SK-N-SH treated with all-trans-retinoic acid at 6 μM for 48 hours (cell line): ENCODE measurements around the gene NOSTRIN.

Experiments used
- ATAC-seq: fragments of 200-7000 bp; cut with Tn5 transposase; 3 replicates; pipeline ENCODE4 v1.9.1; 2020; ENCODE audit warnings: mild to moderate bottlenecking, moderate library complexity
- ARNTL ChIP-seq: fragments of 450-650 bp; formaldehyde crosslinking; IDR thresholded peaks from 2 replicates; pipeline ENCODE4 v1.5.0; 2020; ENCODE audit warnings: low read depth, mild to moderate bottlenecking, moderate library complexity, borderline replicate concordance
- BACH2 ChIP-seq: fragments of 250-450 bp; sonication (Bioruptor Pico); IDR thresholded peaks from 2 replicates; pipeline ENCODE4 v1.9.0; 2021; ENCODE audit warnings: mild to moderate bottlenecking, borderline replicate concordance
- CREB5 ChIP-seq: fragments of 250-450 bp; sonication (Bioruptor Pico); IDR thresholded peaks from 2 replicates; pipeline ENCODE4 v1.5.1; 2020; ENCODE audit warnings: low read depth, mild to moderate bottlenecking, moderate library complexity
- CSRNP3 ChIP-seq: fragments of 250-450 bp; sonication (Bioruptor Pico); IDR thresholded peaks from 2 replicates; pipeline ENCODE4 v1.5.1; 2021; ENCODE audit warnings: mild to moderate bottlenecking, moderate library complexity
- ESRRG ChIP-seq: fragments of 250-450 bp; sonication (Bioruptor Pico); IDR thresholded peaks from 2 replicates; pipeline ENCODE4 v1.6.1; 2021; ENCODE audit warnings: mild to moderate bottlenecking
- GLIS3 ChIP-seq: fragments of 250-450 bp; sonication (Bioruptor Pico); IDR thresholded peaks from 2 replicates; pipeline ENCODE4 v1.5.0; 2020; ENCODE audit warnings: mild to moderate bottlenecking, moderate library complexity
- ISL1 ChIP-seq: fragments of 250-450 bp; sonication (Bioruptor Pico); IDR thresholded peaks from 2 replicates; pipeline ENCODE4 v2.1.2; 2022; ENCODE audit warnings: mild to moderate bottlenecking, moderate library complexity
- OSR1 ChIP-seq: fragments of 250-450 bp; sonication (Bioruptor Pico); IDR thresholded peaks from 2 replicates; pipeline ENCODE4 v1.8.0; 2022; ENCODE audit warnings: moderate library complexity, mild to moderate bottlenecking, inconsistent platforms
- PPARA ChIP-seq: fragments of 250-450 bp; sonication (Bioruptor Pico); IDR thresholded peaks from 2 replicates; pipeline ENCODE4 v1.5.0; 2020; ENCODE audit warnings: mild to moderate bottlenecking, borderline replicate concordance
- RARB ChIP-seq: fragments of 250-450 bp; sonication (Bioruptor Pico); IDR thresholded peaks from 2 replicates; pipeline ENCODE4 v1.8.0; 2021; ENCODE audit warnings: mild to moderate bottlenecking, moderate library complexity
- SNAI2 ChIP-seq: fragments of 250-450 bp; sonication (Bioruptor Pico); IDR thresholded peaks from 2 replicates; pipeline ENCODE4 v1.5.0; 2020; ENCODE audit warnings: mild to moderate bottlenecking, moderate library complexity
- TOX ChIP-seq: fragments of 250-450 bp; sonication (Bioruptor Pico); IDR thresholded peaks from 2 replicates; pipeline ENCODE4 v1.8.0; 2021; ENCODE audit warnings: mild to moderate bottlenecking, moderate library complexity, borderline replicate concordance
- TSHZ2 ChIP-seq: fragments of 250-450 bp; sonication (Bioruptor Pico); IDR thresholded peaks from 2 replicates; pipeline ENCODE4 v1.5.0; 2020; ENCODE audit warnings: mild to moderate bottlenecking, moderate library complexity
- ZC3H10 ChIP-seq: fragments of 250-450 bp; sonication (Bioruptor Pico); IDR thresholded peaks from 2 replicates; pipeline ENCODE4 v1.5.1; 2021; ENCODE audit warnings: mild to moderate bottlenecking, moderate library complexity
- ZFP3 ChIP-seq: fragments of 250-450 bp; sonication (Bioruptor Pico); IDR thresholded peaks from 2 replicates; pipeline ENCODE4 v1.5.0; 2020; ENCODE audit warnings: mild to moderate bottlenecking, moderate library complexity
- ZFP30 ChIP-seq: fragments of 450-650 bp; formaldehyde crosslinking; IDR thresholded peaks from 2 replicates; pipeline ENCODE4 v1.5.0; 2022; ENCODE audit warnings: mild to moderate bottlenecking, moderate library complexity
- ZNF565 ChIP-seq: fragments of 450-650 bp; formaldehyde crosslinking; conservative IDR thresholded peaks from 2 replicates; pipeline ENCODE4 v1.5.0; 2020; ENCODE audit warnings: low read depth, mild to moderate bottlenecking, moderate library complexity
- ZNF70 ChIP-seq: fragments of 450-650 bp; formaldehyde crosslinking; IDR thresholded peaks from 2 replicates; pipeline ENCODE4 v1.5.0; 2020; ENCODE audit warnings: mild to moderate bottlenecking, moderate library complexity
- ZNF8 ChIP-seq: fragments of 450-650 bp; formaldehyde crosslinking; IDR thresholded peaks from 2 replicates; pipeline ENCODE4 v1.5.0; 2020; ENCODE audit warnings: mild to moderate bottlenecking, moderate library complexity
- TF ChIP-seq, protein P1 (sequence below): fragments of 250-450 bp; sonication (Bioruptor Pico); IDR thresholded peaks from 2 replicates; pipeline ENCODE4 v1.8.0; 2021; ENCODE audit warnings: low read depth, mild to moderate bottlenecking, moderate library complexity, borderline replicate concordance
- TF ChIP-seq, protein P2 (sequence below): fragments of 250-450 bp; sonication (Bioruptor Pico); IDR thresholded peaks from 2 replicates; pipeline ENCODE4 v1.8.0; 2020; ENCODE audit warnings: mild to moderate bottlenecking, moderate library complexity, borderline replicate concordance

Gene NOSTRIN

GRCh38 chr2:168825126-168825525 is 22.7 kb downstream of the NOSTRIN start:
- TF ChIP-seq SNAI2 (CRISPR knock-in tag) (no peak), ISL1 (CRISPR knock-in tag) (no peak), ZC3H10 (CRISPR knock-in tag) (no peak), GLIS3 (CRISPR knock-in tag) (no peak), ZFP3 (CRISPR knock-in tag) (no peak), ESRRG (no peak), PPARA (CRISPR knock-in tag) (no peak), ZNF8 (CRISPR knock-in tag) (no peak), BACH2 (CRISPR knock-in tag) (no peak), CSRNP3 (CRISPR knock-in tag) (no peak), ARNTL (CRISPR knock-in tag) (no peak), ZNF565 (CRISPR knock-in tag) (no peak), ZNF70 (CRISPR knock-in tag) (no peak)
- TF ChIP-seq, protein P1, sequence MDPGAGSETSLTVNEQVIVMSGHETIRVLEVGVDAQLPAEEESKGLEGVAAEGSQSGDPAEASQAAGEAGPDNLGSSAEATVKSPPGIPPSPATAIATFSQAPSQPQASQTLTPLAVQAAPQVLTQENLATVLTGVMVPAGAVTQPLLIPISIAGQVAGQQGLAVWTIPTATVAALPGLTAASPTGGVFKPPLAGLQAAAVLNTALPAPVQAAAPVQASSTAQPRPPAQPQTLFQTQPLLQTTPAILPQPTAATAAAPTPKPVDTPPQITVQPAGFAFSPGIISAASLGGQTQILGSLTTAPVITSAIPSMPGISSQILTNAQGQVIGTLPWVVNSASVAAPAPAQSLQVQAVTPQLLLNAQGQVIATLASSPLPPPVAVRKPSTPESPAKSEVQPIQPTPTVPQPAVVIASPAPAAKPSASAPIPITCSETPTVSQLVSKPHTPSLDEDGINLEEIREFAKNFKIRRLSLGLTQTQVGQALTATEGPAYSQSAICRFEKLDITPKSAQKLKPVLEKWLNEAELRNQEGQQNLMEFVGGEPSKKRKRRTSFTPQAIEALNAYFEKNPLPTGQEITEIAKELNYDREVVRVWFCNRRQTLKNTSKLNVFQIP (CRISPR knock-in tag) = no peak
- TF ChIP-seq, protein P2, sequence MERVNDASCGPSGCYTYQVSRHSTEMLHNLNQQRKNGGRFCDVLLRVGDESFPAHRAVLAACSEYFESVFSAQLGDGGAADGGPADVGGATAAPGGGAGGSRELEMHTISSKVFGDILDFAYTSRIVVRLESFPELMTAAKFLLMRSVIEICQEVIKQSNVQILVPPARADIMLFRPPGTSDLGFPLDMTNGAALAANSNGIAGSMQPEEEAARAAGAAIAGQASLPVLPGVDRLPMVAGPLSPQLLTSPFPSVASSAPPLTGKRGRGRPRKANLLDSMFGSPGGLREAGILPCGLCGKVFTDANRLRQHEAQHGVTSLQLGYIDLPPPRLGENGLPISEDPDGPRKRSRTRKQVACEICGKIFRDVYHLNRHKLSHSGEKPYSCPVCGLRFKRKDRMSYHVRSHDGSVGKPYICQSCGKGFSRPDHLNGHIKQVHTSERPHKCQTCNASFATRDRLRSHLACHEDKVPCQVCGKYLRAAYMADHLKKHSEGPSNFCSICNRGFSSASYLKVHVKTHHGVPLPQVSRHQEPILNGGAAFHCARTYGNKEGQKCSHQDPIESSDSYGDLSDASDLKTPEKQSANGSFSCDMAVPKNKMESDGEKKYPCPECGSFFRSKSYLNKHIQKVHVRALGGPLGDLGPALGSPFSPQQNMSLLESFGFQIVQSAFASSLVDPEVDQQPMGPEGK (CRISPR knock-in tag) = no peak
- ATAC-seq = no peak

DNA sequence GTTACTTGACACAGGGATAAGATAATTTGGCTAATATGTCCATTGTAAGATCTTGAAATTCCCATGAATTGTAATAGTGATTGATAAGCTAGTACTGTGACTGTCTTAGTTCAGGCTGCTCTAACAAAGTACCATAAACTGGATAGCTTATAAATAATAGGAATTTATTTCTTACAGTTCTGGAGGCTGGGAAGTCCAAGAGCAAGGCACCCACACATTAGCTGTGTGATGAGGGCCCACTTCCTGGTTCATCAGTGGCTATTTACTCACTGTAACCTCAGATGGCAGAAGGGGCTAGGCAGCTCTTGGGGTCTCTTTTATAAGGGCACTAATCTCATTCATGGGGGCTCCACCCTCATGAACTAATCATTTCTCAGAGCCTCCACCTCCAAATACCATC is 28.5 kb downstream of the NOSTRIN start:
- TF ChIP-seq BACH2 (CRISPR knock-in tag) (no peak), CREB5 (no peak), RARB (CRISPR knock-in tag) (no peak), ISL1 (CRISPR knock-in tag) (no peak), ZC3H10 (CRISPR knock-in tag) (no peak), PPARA (CRISPR knock-in tag) (no peak), TSHZ2 (CRISPR knock-in tag) (no peak), SNAI2 (CRISPR knock-in tag) (no peak), OSR1 (CRISPR knock-in tag) (no peak), ZFP30 (CRISPR knock-in tag) (no peak), ZFP3 (CRISPR knock-in tag) (no peak), TOX (CRISPR knock-in tag) (no peak)
- ATAC-seq = no peak

DNA sequence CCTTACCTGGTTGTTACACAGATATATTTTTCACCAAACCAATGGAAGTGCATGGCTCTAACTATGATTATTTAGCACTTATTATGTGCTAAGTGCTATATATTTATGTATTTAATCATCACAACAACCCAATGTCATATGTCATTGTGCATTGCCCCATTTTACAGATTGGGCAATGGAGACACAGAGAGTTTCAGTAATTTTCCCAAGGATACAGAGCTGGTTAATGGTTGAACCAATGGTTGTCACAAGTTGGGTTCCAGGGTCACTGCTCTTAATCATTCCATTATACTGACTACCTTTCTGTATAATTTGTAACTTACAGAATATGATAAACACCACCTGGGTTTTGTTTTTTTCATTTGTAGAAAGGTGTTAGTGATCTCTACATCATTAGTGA is 29.2 kb downstream of the NOSTRIN start:
- TF ChIP-seq, protein P1 (CRISPR knock-in tag) = no peak
- TF ChIP-seq ARNTL (CRISPR knock-in tag) (no peak), GLIS3 (CRISPR knock-in tag) (no peak)
- ATAC-seq = no peak
